Suprapubic skin (tissue), 4 donors: ENCODE data around the gene EEF1A2.

Experiments
- POLR2A ChIP-seq, 2 donors: fragments of 450-650 bp; IDR thresholded peaks; one replicate each; pipeline ENCODE4 v1.6.1; 2017; ENCODE audit warnings: antibody characterized with exemption in 2 of 2, mild to moderate bottlenecking in 2 of 2, moderate library complexity in 2 of 2
- POLR2AphosphoS5 ChIP-seq, 3 donors: sonication (generic); formaldehyde crosslinking; IDR thresholded peaks; one replicate each; pipeline ENCODE4 v1.6.1; 2017; ENCODE audit warnings: antibody characterized with exemption in 3 of 3

DNA sequence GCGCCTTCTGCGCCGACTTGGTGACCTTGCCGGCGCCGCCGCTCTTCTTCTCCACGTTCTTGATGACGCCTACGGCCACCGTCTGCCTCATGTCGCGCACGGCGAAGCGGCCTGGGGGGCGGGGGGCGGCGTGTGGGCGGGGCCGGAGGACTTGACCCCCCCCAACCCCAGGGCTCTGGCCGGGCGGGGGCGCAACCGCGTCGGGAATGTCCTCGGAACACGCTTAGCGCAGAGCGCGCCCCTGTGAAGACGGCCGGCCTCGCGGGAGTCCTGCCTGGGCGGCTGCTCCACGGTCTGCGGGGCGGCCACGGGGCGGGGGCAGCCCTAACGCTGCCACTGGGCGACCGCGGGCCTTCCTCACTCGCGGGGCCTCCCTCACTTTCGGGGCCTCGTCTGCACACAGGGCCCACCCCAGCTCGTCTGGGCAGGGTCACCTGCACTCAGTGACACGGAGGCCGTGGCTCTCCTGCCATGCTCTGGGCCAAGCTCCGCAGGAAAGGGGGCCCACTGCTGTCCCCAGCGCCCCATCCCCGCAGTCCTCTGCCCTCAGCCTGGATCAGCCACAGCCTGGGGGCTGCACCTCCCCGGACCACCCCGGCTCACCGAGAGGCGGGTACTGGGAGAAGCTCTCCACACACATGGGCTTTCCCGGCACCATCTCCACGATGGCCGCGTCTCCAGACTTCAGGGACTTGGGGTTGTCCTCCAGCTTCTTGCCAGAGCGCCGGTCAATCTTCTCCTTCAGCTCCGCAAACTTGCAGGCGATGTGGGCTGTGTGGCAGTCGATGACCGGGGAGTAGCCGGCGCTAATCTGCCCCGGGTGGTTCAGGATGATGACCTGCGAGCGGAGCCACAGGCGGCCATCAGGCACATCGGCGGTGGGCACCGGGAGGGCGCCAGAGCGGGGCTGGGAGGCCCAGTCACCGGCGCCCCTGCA, 10.3 kb downstream of the EEF1A2 start:
- TF ChIP-seq POLR2AphosphoS5 (IDR thresholded peaks at IDR 0.05) (no peak), POLR2A (IDR thresholded peaks at IDR 0.05) (no peak)
